Measurements from ENCODE around the gene HRH4.

Gene HRH4, protein sequence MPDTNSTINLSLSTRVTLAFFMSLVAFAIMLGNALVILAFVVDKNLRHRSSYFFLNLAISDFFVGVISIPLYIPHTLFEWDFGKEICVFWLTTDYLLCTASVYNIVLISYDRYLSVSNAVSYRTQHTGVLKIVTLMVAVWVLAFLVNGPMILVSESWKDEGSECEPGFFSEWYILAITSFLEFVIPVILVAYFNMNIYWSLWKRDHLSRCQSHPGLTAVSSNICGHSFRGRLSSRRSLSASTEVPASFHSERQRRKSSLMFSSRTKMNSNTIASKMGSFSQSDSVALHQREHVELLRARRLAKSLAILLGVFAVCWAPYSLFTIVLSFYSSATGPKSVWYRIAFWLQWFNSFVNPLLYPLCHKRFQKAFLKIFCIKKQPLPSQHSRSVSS

DNA sequence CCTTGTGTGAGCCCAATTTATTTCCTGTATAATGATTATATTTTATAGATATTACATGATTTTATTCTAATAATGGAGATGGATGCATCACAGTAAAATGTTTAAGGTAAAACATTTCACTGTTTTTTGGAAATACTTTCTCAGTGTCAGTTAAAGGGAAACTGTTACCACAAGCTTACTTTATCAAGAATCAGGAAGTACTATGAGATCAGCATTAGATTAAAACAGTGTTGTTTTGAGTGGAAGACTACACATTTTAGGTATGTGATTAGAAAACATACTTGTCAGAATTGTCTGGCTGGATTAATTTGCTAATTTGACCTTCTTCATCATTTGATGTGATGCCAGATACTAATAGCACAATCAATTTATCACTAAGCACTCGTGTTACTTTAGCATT, at the start of gene HRH4:
Gene HRH4 (plus strand): TSS at position 250 of the 400 bp plus-strand sequence. CDS start 92 bp downstream, at position 342.
- FAIRE-seq, result no peak

DNA sequence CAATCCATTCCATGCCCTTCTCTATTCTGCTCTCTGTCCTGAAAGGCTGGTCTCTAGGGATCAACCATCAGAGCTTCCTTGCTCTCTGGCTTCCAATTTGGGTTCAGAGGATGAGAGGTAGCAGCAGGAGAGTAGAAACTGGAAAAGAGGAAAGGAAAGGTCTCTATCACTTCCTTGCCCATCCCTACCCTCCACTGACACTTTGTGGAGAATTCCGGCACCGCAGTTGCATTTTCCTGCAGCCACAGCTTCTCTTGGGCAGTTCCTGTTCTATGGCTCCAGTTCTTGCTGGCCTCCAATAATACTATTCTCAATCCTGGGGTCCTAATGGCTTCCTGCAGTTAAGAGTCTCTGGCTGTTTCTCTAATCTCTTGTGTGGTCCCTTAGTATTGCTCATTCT, 47.3 kb upstream of the HRH4 start:
- FAIRE-seq, result no peak
- no peak for DNase-seq (ENCODE audit: insufficient read length, low spot score)

More for the DNA sequence above, at the start of gene HRH4:
- no peak for DNase-seq (ENCODE audit: insufficient read length, low spot score)

DNA sequence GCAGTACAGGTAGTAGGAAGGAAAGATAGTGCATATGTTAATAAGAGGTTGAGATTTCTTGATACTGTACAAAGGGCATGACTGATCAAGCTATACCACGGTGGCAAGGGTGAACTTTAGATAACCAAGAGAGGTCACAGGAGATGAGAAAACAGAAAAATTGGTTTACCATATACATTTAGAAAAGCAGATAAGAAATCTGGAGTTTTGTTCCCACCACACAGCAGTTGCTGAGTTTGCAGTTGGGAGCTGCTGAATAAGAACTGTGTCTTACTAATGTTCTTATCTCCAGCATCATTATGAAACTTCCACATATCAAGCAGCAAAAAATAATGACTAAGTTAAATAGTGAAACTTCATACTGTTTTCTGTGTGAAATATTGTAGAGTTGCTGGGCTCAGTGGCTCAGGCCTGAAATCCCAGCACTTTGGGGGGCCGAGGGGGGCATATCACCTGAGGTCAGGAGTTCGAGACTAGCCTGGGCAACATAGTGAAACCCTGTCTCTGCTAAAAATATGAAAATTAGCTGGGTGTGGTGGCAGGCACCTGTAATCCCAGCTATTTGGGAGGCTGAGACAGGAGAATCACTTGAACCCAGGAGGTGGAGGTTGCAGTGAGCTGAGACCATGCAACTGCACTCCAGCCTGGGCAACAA, 46.0 kb upstream of the HRH4 start:
- FAIRE-seq (no peak), DNase-seq (ENCODE audit: insufficient read length, low spot score) (no peak)

DNA sequence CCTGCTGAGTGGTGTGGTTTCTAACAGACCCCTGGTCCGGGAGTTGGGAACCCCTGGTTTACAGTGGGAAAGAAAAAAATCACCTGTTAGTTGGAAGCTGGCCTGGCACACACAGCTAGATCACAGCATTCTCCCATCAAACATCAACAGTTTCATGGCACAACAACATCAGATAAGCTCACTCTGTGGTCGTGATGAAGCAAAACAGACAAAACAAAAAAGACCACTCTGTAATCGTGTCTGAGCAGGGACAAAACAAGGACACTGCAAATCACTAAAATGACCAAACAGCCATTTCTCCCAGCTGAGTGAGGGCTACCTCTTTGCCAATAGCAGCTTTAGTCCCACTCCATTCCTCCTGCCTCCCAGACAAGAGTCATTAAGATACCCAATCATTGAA, 43.0 kb upstream of the HRH4 start:
- FAIRE-seq (no peak), DNase-seq (ENCODE audit: insufficient read length, low spot score) (no peak)

DNA sequence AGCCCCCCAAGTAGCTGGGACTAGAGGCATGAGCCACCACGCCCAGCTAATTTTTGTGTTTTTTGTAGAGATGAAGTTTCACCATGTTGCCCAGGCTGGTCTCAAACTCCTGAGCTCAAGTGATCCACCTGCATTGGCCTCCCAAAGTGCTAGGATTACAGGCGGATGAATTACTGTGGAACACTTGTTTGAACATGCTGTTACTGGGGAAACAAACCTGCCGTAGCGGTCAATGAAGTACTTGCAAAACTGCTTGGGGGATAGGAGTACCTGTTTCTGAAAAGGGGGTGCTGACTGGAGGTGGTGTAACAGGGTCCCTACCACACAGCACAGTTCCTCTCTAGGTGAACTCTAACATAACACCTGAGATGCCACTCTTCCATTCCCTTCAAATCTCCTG, 39.9 kb upstream of the HRH4 start:
- DNase-seq (ENCODE audit: insufficient read length, low spot score), result no peak
- FAIRE-seq, result no peak

DNA sequence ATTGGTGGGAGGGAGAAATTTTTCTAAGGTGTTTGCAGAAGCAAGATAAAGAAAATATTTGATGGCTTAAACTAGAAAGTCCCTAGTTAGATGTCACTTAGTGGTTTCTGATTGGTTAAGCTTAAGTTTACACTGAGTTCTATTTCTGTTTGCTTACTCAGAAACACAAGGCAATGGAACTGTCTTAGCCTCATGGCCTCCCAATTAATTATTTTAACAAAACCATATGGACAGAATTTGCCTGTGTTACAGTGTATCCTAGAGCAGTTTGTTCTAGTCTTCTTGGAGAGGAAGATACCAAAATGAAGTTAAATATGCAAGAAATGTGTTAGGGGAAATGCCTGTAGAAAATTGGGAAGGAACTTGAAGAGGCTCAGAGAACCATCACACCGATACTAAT, 38.6 kb upstream of the HRH4 start:
- FAIRE-seq, result no peak
- no peak for DNase-seq (ENCODE audit: insufficient read length, low spot score)

DNA sequence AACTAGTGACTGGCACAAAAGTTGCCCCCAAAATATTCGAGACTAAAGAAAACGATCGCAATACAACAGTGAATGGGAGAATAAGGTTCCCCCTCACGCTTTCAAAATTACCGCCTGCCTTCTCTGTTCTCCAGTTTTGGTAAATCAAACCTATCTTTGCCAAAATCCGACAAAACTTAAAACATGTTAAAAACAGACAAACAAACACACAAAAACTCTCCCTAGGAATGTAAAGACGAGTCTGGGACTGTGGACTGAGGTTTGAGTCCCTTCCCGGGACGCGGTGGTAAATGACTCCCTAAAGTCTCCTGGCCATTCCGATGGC, 34.4 kb upstream of the HRH4 start:
- no peak for DNase-seq (ENCODE audit: insufficient read length, low spot score)
- FAIRE-seq, result no peak

DNA sequence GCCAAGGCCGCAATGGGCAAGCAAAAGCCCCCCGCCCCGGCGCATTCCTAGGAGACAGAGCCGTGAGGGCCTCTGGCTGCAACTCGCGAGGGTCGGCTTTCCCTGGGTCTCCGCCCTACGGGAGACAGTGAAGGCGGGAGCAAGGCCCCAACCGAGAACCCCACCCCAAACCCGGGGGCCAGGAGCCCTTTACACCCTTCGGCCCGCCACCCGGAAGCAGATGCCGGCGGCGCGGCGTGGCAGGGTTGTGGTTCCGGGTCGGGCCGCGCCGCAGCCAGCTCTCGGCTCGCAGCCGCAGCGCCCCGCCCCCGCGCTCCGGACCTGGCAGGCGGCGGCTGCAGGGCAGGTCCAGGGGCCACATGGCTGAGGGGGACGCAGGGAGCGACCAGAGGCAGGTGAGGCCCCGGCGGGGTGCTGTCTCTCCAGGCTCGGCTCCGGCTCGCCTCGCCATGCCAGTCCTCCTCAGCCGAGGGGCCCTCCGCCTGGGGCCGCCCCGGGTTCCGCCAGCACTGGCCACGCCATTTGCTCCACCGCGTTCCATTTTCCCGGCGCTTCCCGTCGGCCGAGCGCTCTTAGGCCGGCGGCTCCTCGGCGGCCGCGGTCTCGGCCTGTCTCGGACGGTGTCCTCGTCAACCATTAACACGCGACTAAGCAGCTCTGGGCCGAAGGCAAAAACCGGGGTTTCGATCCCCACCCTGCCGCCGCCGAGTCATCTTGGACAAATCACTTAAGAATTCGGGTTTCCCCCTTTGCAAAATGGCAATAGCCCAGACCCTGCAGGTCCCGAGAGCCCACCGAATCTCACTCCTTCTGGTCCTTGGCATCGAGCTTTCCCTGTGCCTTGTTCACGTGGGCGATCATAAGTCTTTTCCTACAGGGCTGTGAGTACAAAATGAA, 33.8 kb upstream of the HRH4 start, which contains the start of gene IMPACT:
Gene IMPACT (plus strand): TSS at position 273 of the 897 bp plus-strand sequence. CDS start 87 bp downstream, at position 360.
- DNase-seq (ENCODE audit: insufficient read length, low spot score) (peak; percentile 77), FAIRE-seq (no peak)

DNA sequence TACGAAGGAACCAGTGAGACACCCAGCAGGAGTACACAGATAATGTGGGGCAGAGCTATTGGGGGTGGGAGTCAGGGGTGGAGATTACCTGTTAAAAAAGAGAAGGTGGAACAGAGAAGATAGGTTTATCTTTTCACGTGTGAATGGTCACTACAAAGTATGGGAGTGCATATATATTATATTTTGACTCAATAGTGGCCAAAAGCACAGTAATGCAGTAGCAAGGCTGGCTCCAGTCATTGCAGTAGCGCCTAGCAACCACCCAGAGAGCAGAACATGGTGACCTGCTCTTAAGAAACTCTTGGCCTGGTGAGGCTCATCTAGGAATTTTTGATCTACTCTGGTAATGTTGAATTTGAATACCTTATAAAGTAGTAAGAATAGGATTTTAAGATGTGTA, 33.0 kb upstream of the HRH4 start:
- DNase-seq (ENCODE audit: insufficient read length, low spot score) (no peak), FAIRE-seq (no peak)

DNA sequence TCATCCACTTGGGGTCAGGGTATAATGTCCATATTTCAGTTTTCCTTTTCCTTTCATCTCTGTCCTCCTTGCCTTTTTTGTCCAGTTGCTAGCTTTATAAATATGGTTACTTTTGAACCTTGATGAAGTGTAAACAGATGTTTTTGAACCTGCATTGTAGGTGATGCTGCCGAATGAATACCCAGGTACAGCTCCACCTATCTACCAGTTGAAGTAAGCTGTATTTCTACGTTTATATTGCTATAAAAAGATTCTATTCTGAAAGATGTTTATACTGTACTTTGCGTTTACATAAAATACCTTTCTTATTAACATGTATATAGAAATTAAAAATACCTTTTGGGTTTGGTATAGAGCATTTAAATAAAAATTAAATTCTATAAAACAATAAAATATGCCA, 31.7 kb upstream of the HRH4 start:
- DNase-seq (ENCODE audit: insufficient read length, low spot score), result no peak
- no peak for FAIRE-seq

DNA sequence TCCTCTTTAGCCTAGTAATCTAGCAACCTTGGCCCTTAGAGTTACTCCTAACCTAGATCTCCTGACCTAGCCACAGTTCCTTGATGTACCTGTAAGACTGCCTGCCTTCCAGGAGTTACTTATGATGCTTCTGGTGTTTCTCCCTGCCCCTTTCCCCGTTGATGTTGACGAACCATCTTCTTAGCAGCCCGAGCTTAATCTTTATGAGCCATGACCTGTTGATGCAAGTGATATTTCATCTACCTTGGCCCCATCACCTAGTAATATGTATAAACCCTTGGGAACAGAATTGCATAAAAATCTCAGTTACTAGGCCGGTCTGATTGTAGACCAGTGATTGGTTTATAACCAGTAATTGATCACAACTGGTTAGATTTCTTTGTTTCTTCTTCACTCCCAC, 31.2 kb upstream of the HRH4 start:
- DNase-seq (ENCODE audit: insufficient read length, low spot score) (no peak), FAIRE-seq (no peak)

DNA sequence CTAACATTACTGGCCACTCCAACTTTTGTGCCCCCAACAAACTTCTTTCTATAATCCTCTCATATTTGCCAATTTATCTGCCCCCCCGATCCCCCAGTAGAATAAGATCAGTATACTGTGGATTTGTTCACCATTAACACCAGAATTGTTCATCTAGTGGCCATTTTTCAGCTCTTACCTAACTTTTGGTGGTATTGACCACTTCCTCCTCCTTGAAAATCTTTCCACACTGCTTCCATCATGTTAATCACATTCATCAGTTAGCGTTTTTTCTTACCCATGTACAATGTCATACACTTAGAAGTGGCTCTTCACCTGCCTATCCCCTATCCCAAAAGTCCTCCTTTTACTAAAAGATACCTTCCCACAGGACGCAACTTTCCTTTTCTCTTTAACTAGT, 27.8 kb upstream of the HRH4 start:
- FAIRE-seq (no peak), DNase-seq (ENCODE audit: insufficient read length, low spot score) (no peak)

DNA sequence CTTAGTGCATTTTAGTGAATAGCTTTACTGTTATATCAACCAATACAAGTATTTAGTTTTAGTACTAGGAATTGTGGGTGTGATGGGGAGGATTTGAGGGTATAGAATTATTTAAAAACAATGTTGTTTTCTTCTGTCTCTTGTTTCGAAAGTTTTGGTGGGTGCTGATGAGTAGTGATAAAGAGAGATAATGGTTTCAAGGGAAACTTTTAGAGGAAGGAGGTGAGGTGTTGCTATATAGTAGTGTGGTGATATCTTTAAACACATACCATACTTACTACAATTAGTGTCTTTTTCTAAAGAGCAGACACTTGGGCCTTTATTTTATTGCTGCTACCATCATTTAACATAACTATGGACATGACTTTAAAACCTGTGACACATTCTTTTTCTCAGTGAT, 23.5 kb upstream of the HRH4 start:
- FAIRE-seq (no peak), DNase-seq (ENCODE audit: insufficient read length, low spot score) (no peak)

DNA sequence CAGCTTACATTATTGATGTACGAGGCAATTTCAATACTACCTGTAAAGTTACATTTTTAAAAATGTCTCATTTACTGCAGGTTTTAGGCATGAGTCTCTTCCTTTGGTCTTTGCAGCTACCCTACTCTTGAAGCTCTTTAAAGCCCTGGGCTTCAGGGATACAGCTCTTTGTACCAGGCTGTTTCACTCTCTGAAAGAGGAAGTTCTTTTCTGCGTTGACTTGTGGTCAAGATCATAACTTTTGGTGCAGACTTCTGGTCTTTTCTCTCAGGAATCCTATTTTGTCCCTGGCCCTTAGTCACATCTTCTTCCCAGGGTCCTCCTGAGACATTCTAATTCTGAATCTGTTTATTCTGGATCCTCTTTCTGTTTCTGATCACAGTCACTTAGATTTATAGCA, 16.6 kb upstream of the HRH4 start:
- FAIRE-seq (no peak), DNase-seq (ENCODE audit: insufficient read length, low spot score) (no peak)

DNA sequence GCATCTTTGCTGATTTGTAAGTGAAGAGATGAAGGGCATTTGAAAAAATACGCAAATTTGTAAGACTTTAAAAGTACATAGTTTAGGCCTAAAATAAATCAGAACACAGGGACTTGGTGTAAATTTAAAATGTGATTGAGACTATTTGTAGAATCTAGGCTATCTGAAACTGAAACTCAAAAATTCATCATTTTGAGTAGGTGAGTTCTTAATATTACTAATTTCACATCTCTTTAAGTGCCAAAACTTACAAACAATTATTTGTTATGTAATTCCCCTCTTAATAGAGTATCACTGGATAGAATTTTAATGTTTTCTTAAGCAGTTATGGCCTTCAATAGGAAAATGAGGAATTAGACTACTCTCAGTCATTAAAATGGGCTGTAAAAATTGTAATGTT, 14.0 kb upstream of the HRH4 start:
- no peak for DNase-seq (ENCODE audit: insufficient read length, low spot score)
- FAIRE-seq, result no peak

DNA sequence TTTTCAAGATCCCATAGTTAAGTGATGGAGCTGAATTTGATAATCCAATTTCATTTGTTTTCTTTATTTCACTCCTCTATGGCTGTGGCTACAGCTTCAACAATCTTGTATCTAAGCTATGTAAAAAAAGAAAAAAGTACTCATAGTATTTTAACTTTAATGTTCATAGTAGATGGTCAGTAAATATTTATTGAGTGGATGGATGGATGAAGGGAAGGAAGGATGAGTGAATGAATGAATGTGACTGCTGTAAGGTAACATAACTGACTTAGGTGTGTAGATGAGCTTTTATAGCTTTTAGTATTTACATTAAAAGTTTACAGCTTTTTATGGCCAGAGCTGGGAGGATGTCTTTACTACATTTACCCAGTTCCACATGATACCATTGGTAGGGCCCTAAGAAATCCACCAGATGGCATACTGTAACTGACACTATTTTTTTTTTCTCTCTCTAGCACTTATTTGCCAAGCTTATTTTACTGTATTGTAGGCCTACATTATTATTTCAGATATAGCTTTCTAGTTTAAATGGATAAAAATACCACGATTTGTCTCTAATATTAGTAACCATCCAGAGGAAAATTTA, 13.4 kb upstream of the HRH4 start:
- DNase-seq (ENCODE audit: insufficient read length, low spot score), result no peak
- FAIRE-seq, result no peak

DNA sequence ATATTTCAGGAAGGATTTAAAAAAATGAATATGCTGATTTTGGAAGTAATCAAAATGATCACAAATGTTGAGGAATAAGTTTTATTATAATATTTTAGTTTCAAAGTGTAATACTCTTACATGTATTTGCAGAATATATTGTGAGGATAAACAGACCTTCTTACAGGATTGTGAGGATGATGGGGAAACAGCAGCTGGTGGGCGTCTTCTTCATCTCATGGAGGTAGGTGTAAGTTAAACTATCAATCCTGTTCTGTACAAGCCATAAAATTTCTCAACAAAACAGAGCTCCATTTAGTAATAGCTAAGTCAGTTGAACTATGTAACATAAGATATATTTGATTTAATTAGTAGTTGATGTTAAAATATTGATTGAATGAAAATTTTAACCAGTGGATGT, 12.5 kb upstream of the HRH4 start:
- FAIRE-seq (no peak), DNase-seq (ENCODE audit: insufficient read length, low spot score) (no peak)

DNA sequence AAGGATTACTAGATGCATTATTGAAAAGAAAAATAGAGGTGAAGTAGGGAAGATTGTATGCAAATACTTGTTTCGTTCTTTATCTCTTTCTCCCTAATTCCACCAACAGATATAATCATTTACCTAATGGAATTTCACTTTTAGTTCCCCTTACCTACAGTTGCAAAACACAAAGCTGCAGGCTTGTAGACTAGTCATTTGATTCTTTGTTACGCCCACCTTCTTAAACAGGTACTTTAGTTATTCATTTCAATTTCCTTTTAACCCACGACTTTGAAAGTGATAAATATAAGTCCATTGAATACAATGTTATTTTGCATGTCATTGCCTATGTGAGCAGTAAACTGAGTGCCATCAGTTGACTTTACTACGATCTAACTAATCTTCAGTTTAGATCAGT, 3.9 kb upstream of the HRH4 start:
- DNase-seq (ENCODE audit: insufficient read length, low spot score), result no peak
- no peak for FAIRE-seq

DNA sequence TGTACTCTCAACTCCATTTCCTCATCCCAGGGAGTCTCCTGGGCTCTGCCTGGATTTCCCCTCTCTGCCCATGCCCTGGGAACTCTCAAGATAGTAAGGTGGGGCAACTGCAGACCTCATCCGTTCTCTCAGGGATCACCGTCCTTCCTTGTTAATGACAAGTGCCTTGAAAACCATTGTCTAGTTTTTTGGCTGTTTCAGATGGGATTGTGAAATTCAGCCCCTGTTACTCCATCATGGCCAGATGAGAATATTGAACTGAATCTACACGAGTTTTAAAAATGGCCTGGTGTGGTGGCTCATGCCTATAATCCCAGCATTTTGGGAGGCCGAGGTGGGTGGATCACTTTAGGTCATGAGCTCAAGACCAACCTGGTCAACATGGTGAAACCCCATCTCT, 665 bp upstream of the HRH4 start:
- no peak for FAIRE-seq
- no peak for DNase-seq (ENCODE audit: insufficient read length, low spot score)

DNA sequence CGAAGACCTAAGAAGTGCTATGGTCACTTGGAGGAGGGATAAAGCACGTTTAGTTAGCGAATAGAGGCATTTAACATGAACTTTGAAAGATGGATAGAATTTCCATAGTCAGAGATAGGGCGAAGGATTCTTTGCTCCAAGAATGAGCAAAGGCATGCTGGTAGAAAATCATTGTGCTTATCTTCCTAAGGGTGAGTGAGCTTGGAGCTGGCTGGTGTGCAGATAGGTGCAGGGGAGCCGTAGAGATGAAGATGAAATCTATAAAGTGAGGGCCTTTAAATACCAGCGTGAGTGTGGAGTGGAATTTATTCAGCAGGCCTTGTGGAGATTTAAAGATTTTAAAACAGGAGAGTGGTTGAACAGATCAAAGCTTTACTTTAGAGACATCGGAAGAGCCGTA, 1.6 kb downstream of the HRH4 start:
- FAIRE-seq, result no peak

More for the DNA sequence above, 1.6 kb downstream of the HRH4 start:
- no peak for DNase-seq (ENCODE audit: insufficient read length, low spot score)

Data from HTR-8/SVneo (cell line).